ENCODE results near the gene JAK1. TPM values are rescaled to one million over a fixed set of nuclear protein-coding genes. Genes with fewer than 3 reads are reported as not detected.

The JAK1 gene
- total and polyA plus RNA-seq, 11 donors = 20.5 to 189 (median 94.8) TPM

GRCh38 chr1:64882574-64883255 is 83.6 kb downstream of the JAK1 start:
- H3K4me3 ChIP-seq = no peak overlapping the region
- H3K27me3 ChIP-seq = no peaks in the 10 kb centered on the region
- intact Hi-C loops (cut with DNase I) = no loop called here
- no peaks in the 10 kb centered on the region for H3K9me3 ChIP-seq
- peaks cover 0 to 60% (median 33%) of the 10 kb centered on the region in 9 donors for H3K36me3 ChIP-seq
- no peak overlapping the region for H3K27ac ChIP-seq
- peaks cover 0 to 62% (median 8%) of the 10 kb centered on the region in 12 donors for H3K4me1 ChIP-seq
- ATAC-seq (no peak), DNase-seq (no peak)
- WGBS, 4 donors = 95 to 96% (median 96%) methylated on average over 11 of the region's 11 CpGs
- TF ChIP-seq POLR2A (IDR thresholded peaks at IDR 0.05) (no peak), CTCF (IDR thresholded peaks at IDR 0.05) (no peak)

GRCh38 chr1:64881281-64881680 is 85.1 kb downstream of the JAK1 start:
- H3K9me3 ChIP-seq = no peaks in the 10 kb centered on the region
- H3K4me3 ChIP-seq = no peak overlapping the region
- H3K36me3 ChIP-seq = peaks cover 0 to 75% (median 47%) of the 10 kb centered on the region in 9 donors
- H3K27me3 ChIP-seq = no peaks in the 10 kb centered on the region
- intact Hi-C loops (cut with DNase I) = no loop called here
- ATAC-seq (no peak), DNase-seq (no peak)
- no peak overlapping the region for H3K27ac ChIP-seq
- no peak for TF ChIP-seq POLR2A (IDR thresholded peaks at IDR 0.05)
- TF ChIP-seq CTCF (IDR thresholded peaks at IDR 0.05) = no peak
- WGBS, 4 donors = 96 to 100% (median 99%) methylated on average over 1 of the region's 1 CpG
- peaks cover 0 to 53% (median 7%) of the 10 kb centered on the region in 12 donors for H3K4me1 ChIP-seq

GRCh38 chr1:64880449-64880848 is 85.9 kb downstream of the JAK1 start:
- Histone ChIP-seq H3K27ac (no peak overlapping the region), H3K9me3 (no peaks in the 10 kb centered on the region), H3K4me3 (no peak overlapping the region), H3K36me3 (peaks cover 0 to 78% (median 54%) of the 10 kb centered on the region in 9 donors), H3K4me1 (peaks cover 0 to 52% (median 7%) of the 10 kb centered on the region in 12 donors), H3K27me3 (no peaks in the 10 kb centered on the region)
- WGBS, 4 donors = 95 to 99% (median 97%) methylated on average over 4 of the region's 4 CpGs
- intact Hi-C loops (cut with DNase I) = no loop called here
- DNase-seq = no peak
- no peak for TF ChIP-seq POLR2A (IDR thresholded peaks at IDR 0.05)
- ATAC-seq = no peak

GRCh38 chr1:64878931-64879611 is 87.3 kb downstream of the JAK1 start:
- Histone ChIP-seq H3K4me1 (peaks cover 0 to 48% (median 13%) of the 10 kb centered on the region in 12 donors), H3K27me3 (no peaks in the 10 kb centered on the region), H3K27ac (peak overlapping the region in 1 of 12 donors; percentile 34), H3K4me3 (no peak overlapping the region), H3K36me3 (peaks cover 0 to 80% (median 61%) of the 10 kb centered on the region in 9 donors), H3K9me3 (no peaks in the 10 kb centered on the region)
- no peak for ATAC-seq
- intact Hi-C loops (cut with DNase I) = loop anchor here in 3 of 10 donors (5.0 to 10.0 kb wide), 2 partner anchors 88 to 326 kb away; partner anchors contain the start of gene JAK1 (in 2 of the 3)
- DNase-seq = no peak
- TF ChIP-seq CTCF (IDR thresholded peaks at IDR 0.05) (no peak), POLR2A (IDR thresholded peaks at IDR 0.05) (no peak)
- 61 to 75% (median 63%) methylated on average over 12 of the region's 12 CpGs for WGBS, 4 donors
